Common myeloid progenitor, CD34-positive (primary cell): Measurements from ENCODE around the gene COX6B2.

Experiments used
- CTCF ChIA-PET: fragments of 350-600 bp; sonication (Branson Sonifier 250); formaldehyde crosslinking; loops from one replicate; lab custom pipeline; 2021; ENCODE audit warnings: antibody characterized with exemption; lab: Charles Lee
- POLR2A ChIA-PET: fragments of 350-600 bp; sonication (Branson Sonifier 250); formaldehyde crosslinking; loops from one replicate; lab custom pipeline; 2021; ENCODE audit warnings: antibody characterized with exemption; lab: Charles Lee
- DNase-seq, 3 donors: peaks; one replicate each; pipeline versions ENCODE4 v3.0.0 to v3.0.0-alpha.2; 2013
- H3K27ac ChIP-seq, 2 experiments: 1 replicate in 1 of 2; 2 replicates in 1 of 2; pipeline ENCODE4 v1.7.0; 2013; ENCODE audit warnings: inconsistent platforms in 2 of 2, low read length in 2 of 2, mild to moderate bottlenecking in 2 of 2, low read depth in 1 of 2, moderate library complexity in 1 of 2; ENCODE audit not compliant: severe bottlenecking in 2 of 2, insufficient read depth in 1 of 2, poor library complexity in 1 of 2
- H3K27me3 ChIP-seq, 5 experiments: replicated peaks in 2 of 5; 1 replicate in 3 of 5; 2 replicates in 2 of 5; pipeline versions ENCODE4 v1.6.1 to v1.7.0; 2013; ENCODE audit warnings: low read length in 4 of 5, mild to moderate bottlenecking in 2 of 5, moderate library complexity in 2 of 5, inconsistent platforms in 1 of 5; ENCODE audit not compliant: insufficient read depth in 5 of 5, control insufficient read depth in 4 of 5
- H3K36me3 ChIP-seq, 4 experiments: 1 replicate in 2 of 4; 2 replicates in 2 of 4; pipeline versions ENCODE4 v1.6.1 to v1.7.0; 2013; ENCODE audit warnings: low read length in 3 of 4, control low read depth in 1 of 4, mild to moderate bottlenecking in 1 of 4; ENCODE audit not compliant: control insufficient read depth in 4 of 4, insufficient read depth in 4 of 4
- H3K4me1 ChIP-seq, 4 experiments: 1 replicate in 3 of 4; 2 replicates in 1 of 4; pipeline versions ENCODE4 v1.6.1 to v1.7.1; 2013; ENCODE audit warnings: low read length in 3 of 4, mild to moderate bottlenecking in 3 of 4, control low read depth in 1 of 4, inconsistent platforms in 1 of 4, moderate library complexity in 1 of 4; ENCODE audit not compliant: control insufficient read depth in 4 of 4, insufficient read depth in 4 of 4; ENCODE audit errors: control extremely low read depth in 1 of 4
- H3K4me3 ChIP-seq, 7 experiments: 1 replicate in 4 of 7; 2 replicates in 3 of 7; pipeline versions ENCODE4 v1.5.1 to v1.7.0; 2013; ENCODE audit warnings: mild to moderate bottlenecking in 7 of 7, low read length in 6 of 7, moderate library complexity in 6 of 7, inconsistent platforms in 2 of 7, low read depth in 2 of 7, control low read depth in 1 of 7; ENCODE audit not compliant: insufficient read depth in 4 of 7, control insufficient read depth in 1 of 7; ENCODE audit errors: extremely low read depth in 1 of 7
- H3K9me3 ChIP-seq, 5 experiments: 1 replicate in 4 of 5; 2 replicates in 1 of 5; pipeline versions ENCODE4 v1.6.1 to v1.7.1; 2013; ENCODE audit warnings: low read length in 4 of 5, mild to moderate bottlenecking in 2 of 5, inconsistent platforms in 1 of 5, low read depth in 1 of 5, moderate library complexity in 1 of 5; ENCODE audit not compliant: control insufficient read depth in 4 of 5, insufficient read depth in 2 of 5; ENCODE audit errors: control extremely low read depth in 1 of 5
- WGBS: methylation state at CpG from one replicate; pipeline ENCODE4 v1.1.5; 2013; ENCODE audit not compliant: insufficient coverage; 5-methylcytosine and 5-hydroxymethylcytosine counted together

The COX6B2 gene

DNA sequence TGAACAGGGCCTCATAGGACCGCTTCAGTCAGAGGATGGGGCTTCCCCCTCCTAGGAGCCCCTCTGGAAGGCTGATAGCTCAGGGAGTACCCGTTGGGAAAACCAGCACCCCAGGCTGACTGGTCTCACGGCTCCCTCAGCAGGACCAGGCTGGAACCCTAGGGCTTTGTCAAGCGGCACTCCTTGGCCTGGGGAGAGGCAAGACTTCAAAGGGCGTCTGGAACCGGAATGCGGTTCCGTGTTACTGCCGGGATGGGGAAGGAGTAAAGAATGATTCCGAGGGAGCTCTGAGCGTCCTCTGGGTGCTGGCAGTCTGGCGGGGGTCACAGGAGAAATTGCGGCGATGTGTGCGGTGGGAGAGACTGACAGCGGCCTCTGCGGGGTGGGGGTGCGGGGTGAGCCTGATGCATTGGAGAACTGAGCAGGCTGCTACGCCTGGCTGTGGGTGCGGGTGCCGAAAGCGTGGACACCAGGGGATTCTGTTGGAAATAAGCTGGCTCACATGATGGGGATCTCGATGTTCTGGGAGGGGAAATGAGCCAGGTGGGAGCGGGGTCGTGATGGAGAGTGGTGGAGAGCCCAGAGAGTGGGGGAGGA, 1.9 kb downstream of the COX6B2 start:
- Histone ChIP-seq H3K4me1 (peaks cover 0 to 20% (median 15%) of the 10 kb centered on the region in 4 experiments), H3K4me3 (no peak overlapping the region), H3K27me3 (peaks cover 4 to 62% (median 26%) of the 10 kb centered on the region in 5 experiments), H3K27ac (no peak overlapping the region), H3K9me3 (no peaks in the 10 kb centered on the region), H3K36me3 (peaks cover 0 to 8% (median 4%) of the 10 kb centered on the region in 4 experiments)
- 67% methylated on average over 24 of the region's 25 CpGs for WGBS
- CTCF ChIA-PET: interaction anchor here (0.6 to 1.9 kb wide), 6 partner anchors 9 to 75 kb away, joined by 3 to 7 read pairs (median 3); partner anchors contain the start of gene TMEM238
- DNase-seq: no peak
- POLR2A ChIA-PET: no interaction called here

DNA sequence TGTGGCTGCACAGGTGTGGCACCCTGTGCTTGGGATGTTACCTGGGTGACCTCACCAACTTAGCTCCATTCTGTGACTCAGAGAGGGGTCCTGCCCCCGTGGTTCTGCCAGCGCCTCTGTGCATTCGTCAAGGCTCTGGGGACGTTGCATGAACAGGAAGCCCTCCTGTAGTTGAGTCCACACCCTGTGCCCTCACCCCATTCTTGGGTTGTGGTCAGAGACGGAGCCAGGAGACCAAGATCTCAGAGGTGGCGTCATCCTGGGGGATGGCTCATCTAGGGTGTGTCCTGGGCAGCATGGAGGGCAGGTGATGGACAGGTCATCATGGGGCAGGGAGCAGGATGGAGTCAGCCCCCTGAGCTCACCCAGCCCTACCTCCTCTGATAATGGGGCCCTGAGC, 2.5 kb downstream of the COX6B2 start:
- POLR2A ChIA-PET: no interaction called here
- no peak for DNase-seq
- peaks cover 4 to 57% (median 26%) of the 10 kb centered on the region in 5 experiments for H3K27me3 ChIP-seq

DNA sequence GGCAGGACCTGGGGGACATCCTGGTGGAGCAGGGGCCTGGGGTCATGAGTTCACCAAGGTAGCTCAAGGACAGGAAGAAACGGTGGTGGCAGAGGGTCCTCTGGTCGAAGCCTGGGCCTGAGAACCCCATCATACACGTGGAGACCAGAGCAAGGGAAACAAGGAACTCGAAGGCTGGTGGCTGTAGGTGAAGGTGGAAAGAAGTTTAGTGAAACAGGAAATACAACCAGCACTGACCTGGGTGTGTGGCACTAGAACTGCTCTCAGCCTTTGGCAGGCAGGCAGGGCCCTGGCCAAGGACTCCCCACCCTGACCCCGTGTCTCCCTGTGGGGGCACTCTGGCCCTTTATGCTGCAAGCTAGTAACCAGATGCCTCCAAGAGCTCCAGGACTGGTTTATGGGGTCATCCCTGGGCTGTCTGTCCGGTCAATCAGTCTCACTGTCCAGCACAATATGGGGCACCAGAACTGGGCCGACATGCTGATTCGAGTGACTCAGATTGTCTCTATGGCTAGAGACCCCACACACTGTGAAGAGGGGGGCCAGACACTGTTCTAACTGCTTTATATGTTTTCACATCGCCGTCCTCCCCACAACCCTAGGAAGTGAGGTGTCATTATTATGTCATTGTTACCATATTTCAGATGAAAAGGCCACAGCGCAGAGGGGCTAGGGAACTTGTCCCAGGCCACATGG, 3.8 kb downstream of the COX6B2 start:
- WGBS: 71% methylated on average over 10 of the region's 11 CpGs
- ChIA-PET POLR2A (no interaction called here), CTCF (interaction anchor here (1.5 to 1.9 kb wide), 4 partner anchors 9 to 49 kb away, joined by 4 to 7 read pairs (median 5); partner anchors contain the start of gene KMT5C)
- H3K4me3 ChIP-seq: no peak overlapping the region
- peaks cover 0 to 15% (median 9%) of the 10 kb centered on the region in 4 experiments for H3K36me3 ChIP-seq
- no peaks in the 10 kb centered on the region for H3K9me3 ChIP-seq
- H3K27ac ChIP-seq: no peak overlapping the region
- H3K27me3 ChIP-seq: peaks cover 4 to 45% (median 26%) of the 10 kb centered on the region in 5 experiments
- DNase-seq: no peak
- peaks cover 0 to 20% (median 15%) of the 10 kb centered on the region in 4 experiments for H3K4me1 ChIP-seq

More for the DNA sequence above, 2.5 kb downstream of the COX6B2 start:
- no peaks in the 10 kb centered on the region for H3K9me3 ChIP-seq
- peaks cover 0 to 20% (median 15%) of the 10 kb centered on the region in 4 experiments for H3K4me1 ChIP-seq
- H3K4me3 ChIP-seq: no peak overlapping the region
- CTCF ChIA-PET: interaction anchor here (0.6 to 1.9 kb wide), 6 partner anchors 8 to 74 kb away, joined by 3 to 7 read pairs (median 3); partner anchors contain the start of gene TMEM238
- peaks cover 0 to 8% (median 4%) of the 10 kb centered on the region in 4 experiments for H3K36me3 ChIP-seq
- 53% methylated on average over 4 of the region's 6 CpGs for WGBS
- no peak overlapping the region for H3K27ac ChIP-seq

- DNase-seq: no peak
- Histone ChIP-seq H3K36me3 (peaks cover 0 to 26% (median 17%) of the 10 kb centered on the region in 4 experiments), H3K4me1 (peaks cover 0 to 7% (median 6%) of the 10 kb centered on the region in 4 experiments), H3K27ac (no peak overlapping the region), H3K4me3 (no peak overlapping the region), H3K27me3 (peaks cover 4 to 28% (median 17%) of the 10 kb centered on the region in 5 experiments), H3K9me3 (no peaks in the 10 kb centered on the region)
- 93% methylated on average over 20 of the region's 22 CpGs for WGBS
- ChIA-PET CTCF (interaction anchor here (0.7 to 1.9 kb wide), 3 partner anchors 20 to 47 kb away, joined by 4 to 6 read pairs (median 6); no protein-coding TSS in a partner anchor), POLR2A (interaction anchor here (0.6 to 0.7 kb wide), 2 partner anchors 9 to 128 kb away, joined by 3 read pairs; no protein-coding TSS in a partner anchor)
Observed at GRCh38 chr19:55348317-55349034, 6.0 kb downstream of the COX6B2 start.

DNA sequence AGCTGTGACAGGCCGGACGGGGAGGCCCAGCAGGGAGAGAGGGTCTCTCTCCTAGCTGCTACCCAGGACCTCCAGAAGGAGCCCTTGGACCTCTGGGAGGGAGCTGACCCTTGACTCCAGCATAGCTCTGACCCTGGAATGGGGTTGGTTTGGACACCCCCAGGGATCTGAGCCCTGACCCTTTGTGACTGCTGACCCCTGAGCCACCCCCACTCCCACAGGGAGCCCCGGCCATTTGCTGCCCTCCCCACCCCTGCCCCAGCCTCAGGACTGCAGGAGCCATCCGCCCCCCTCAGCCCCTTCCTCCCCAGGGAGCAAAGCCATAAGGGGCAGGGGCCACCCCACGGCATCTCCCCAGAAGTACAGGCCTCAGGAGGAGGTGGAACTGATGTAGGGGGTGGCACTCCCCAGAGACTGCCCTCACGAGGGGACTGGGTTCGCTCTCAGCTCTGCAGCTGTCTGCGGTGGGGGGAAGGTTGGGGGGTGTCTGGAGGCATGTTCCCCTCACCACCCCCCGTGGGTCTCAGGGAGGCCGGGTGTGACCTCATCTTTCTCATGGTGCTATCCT, 7.0 kb downstream of the COX6B2 start:
- ChIA-PET CTCF (interaction anchor here (0.6 to 1.9 kb wide), 3 partner anchors 11 to 46 kb away, joined by 3 to 6 read pairs (median 6); no protein-coding TSS in a partner anchor), POLR2A (interaction anchor here (0.6 to 0.7 kb wide), 2 partner anchors 8 to 129 kb away, joined by 3 read pairs; no protein-coding TSS in a partner anchor)
- DNase-seq: no peak
- H3K27me3 ChIP-seq: peaks cover 0 to 18% (median 8%) of the 10 kb centered on the region in 5 experiments
- no peaks in the 10 kb centered on the region for H3K9me3 ChIP-seq
- H3K36me3 ChIP-seq: peaks cover 2 to 35% (median 22%) of the 10 kb centered on the region in 4 experiments
- peaks cover 0 to 2% (median 0%) of the 10 kb centered on the region in 4 experiments for H3K4me1 ChIP-seq
- H3K27ac ChIP-seq: no peak overlapping the region
- H3K4me3 ChIP-seq: no peak overlapping the region
- WGBS: 90% methylated on average over 2 of the region's 10 CpGs

DNA sequence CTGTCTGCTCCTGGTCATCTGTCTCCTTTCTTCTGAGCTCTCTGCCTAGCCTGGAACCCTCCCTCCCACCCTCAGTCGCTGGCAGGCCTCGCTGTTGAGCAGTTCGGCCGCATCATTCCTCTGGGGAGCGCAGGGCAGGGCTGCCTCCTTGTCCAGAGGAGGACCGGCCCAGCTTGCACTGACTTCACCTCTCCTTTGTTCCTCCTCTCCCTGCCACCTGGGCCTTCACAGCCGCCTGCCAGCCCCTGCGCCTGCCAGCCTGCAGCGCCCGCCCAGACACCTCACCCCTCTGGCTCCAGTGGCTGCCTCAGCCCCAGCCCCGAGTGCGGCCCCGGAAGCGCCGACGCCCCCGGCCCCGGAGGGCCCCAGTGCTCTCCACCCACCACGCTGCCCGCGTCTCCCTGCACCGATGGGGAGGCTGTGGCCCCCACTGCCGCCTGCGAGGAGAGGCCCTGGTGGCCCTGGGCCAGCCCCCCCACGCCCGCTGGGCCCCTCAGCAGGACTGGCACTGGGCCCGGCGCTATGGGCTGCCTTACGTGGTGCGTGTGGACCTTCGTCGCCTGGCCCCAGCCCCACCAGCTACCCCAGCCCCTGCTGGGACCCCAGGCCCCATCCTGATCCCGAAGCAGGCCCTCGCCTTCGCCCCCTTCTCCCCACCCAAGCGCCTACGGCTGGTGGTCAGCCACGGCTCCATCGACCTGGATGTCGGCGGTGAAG, 7.6 kb downstream of the COX6B2 start:
- no peak for DNase-seq
- Histone ChIP-seq H3K9me3 (no peaks in the 10 kb centered on the region), H3K27me3 (peaks cover 0 to 12% (median 1%) of the 10 kb centered on the region in 5 experiments), H3K36me3 (peaks cover 2 to 36% (median 25%) of the 10 kb centered on the region in 4 experiments), H3K4me1 (peaks cover 0 to 2% (median 0%) of the 10 kb centered on the region in 4 experiments), H3K27ac (no peak overlapping the region), H3K4me3 (no peak overlapping the region)
- CTCF ChIA-PET: interaction anchor here (0.6 to 1.4 kb wide), 2 partner anchors 12 to 45 kb away, joined by 3 to 6 read pairs; no protein-coding TSS in a partner anchor
- 97% methylated on average over 30 of the region's 41 CpGs for WGBS
- POLR2A ChIA-PET: no interaction called here
